SU-DHL-6 (cell line): ENCODE measurements around the gene TEX22.

Source experiments
- H2AFZ ChIP-seq: fragments of 200-600 bp; sonication (generic); 2 replicates; pipeline ENCODE4 v1.6.1; 2014; ENCODE audit warnings: low read depth, mild to moderate bottlenecking, moderate library complexity, mixed read lengths, antibody characterized with exemption, low read length; ENCODE audit not compliant: severe bottlenecking
- H3F3A ChIP-seq: fragments of 200-600 bp; shearing (Covaris generic); 2 replicates; pipeline ENCODE4 v1.6.0; 2016; ENCODE audit warnings: antibody characterized with exemption, mild to moderate bottlenecking; ENCODE audit not compliant: insufficient read depth
- H3K27ac ChIP-seq: fragments of 200-600 bp; sonication (generic); 2 replicates; pipeline ENCODE4 v1.5.1; 2016; ENCODE audit warnings: low read depth, mild to moderate bottlenecking, low read length, moderate library complexity, mixed read lengths
- H3K27me3 ChIP-seq: fragments of 200-600 bp; sonication (generic), shearing (Covaris generic); 2 replicates; pipeline ENCODE4 v1.6.0; 2014; ENCODE audit warnings: mild to moderate bottlenecking, low read length
- H3K36me3 ChIP-seq: fragments of 200-600 bp; sonication (generic); 2 replicates; pipeline ENCODE4 v1.6.1; 2014; ENCODE audit warnings: mild to moderate bottlenecking, low read length, mixed read lengths
- H3K4me2 ChIP-seq: fragments of 300-600, 200-600 bp; shearing (Covaris generic), sonication (generic); 2 replicates; pipeline ENCODE4 v1.6.0; 2014; ENCODE audit warnings: low read length, low read depth, mild to moderate bottlenecking; ENCODE audit not compliant: poor library complexity, severe bottlenecking
- H3K4me3 ChIP-seq: fragments of 200-600 bp; sonication (generic); 2 replicates; pipeline ENCODE4 v1.5.1; 2014; ENCODE audit warnings: antibody characterized with exemption, low read length, mild to moderate bottlenecking, mixed read lengths; ENCODE audit not compliant: insufficient read depth, poor library complexity, severe bottlenecking
- H3K79me2 ChIP-seq: fragments of 200-600 bp; sonication (generic); 2 replicates; pipeline ENCODE4 v1.6.1; 2014; ENCODE audit warnings: mild to moderate bottlenecking, low read length, moderate library complexity; ENCODE audit not compliant: insufficient read depth
- H3K9ac ChIP-seq: fragments of 200-600 bp; sonication (generic); 2 replicates; pipeline ENCODE4 v1.7.0; 2014; ENCODE audit warnings: mild to moderate bottlenecking, low read length
- H3K9me2 ChIP-seq: fragments of 200-600 bp; sonication (generic); replicated peaks from 2 replicates; pipeline ENCODE4 v1.6.1; 2014; ENCODE audit warnings: low read length; ENCODE audit not compliant: insufficient read depth
- H3K9me3 ChIP-seq: fragments of 200-600 bp; sonication (generic); 2 replicates; pipeline ENCODE4 v1.6.1; 2014; ENCODE audit warnings: low read length, mixed read lengths; ENCODE audit not compliant: insufficient read depth
- H4K20me1 ChIP-seq: fragments of 200-600 bp; sonication (generic); 2 replicates; pipeline ENCODE4 v1.6.1; 2014; ENCODE audit warnings: low read depth, mild to moderate bottlenecking, antibody characterized with exemption, low read length, moderate library complexity, mixed read lengths
- CTCF ChIP-seq: fragments of 200-600 bp; sonication (generic); IDR thresholded peaks from one replicate; pipeline ENCODE4 v1.5.1; 2017; ENCODE audit warnings: antibody characterized with exemption, mild to moderate bottlenecking, low read length, moderate library complexity; ENCODE audit not compliant: insufficient read depth, poor library complexity, severe bottlenecking
- EZH2phosphoT487 ChIP-seq: fragments of 200-600 bp; sonication (generic), shearing (Covaris generic); conservative IDR thresholded peaks from 2 replicates; pipeline ENCODE4 v1.6.1; 2018; ENCODE audit warnings: mild to moderate bottlenecking, antibody characterized with exemption, low read length, moderate library complexity, mixed read lengths

The TEX22 gene

GRCh38 chr14:105414456-105415371 lies 16.4 kb downstream of the TEX22 start:
- Histone ChIP-seq H3K27me3 (no peaks in the 10 kb centered on the region), H3F3A (no peaks in the 10 kb centered on the region), H3K9ac (peak overlapping the region; percentile 56), H3K36me3 (no peaks in the 10 kb centered on the region), H3K9me3 (no peaks in the 10 kb centered on the region), H3K27ac (no peak overlapping the region), H2AFZ (peak overlapping the region; percentile 89), H3K4me3 (peak overlapping the region; percentile 49), H3K9me2 (no peaks in the 10 kb centered on the region), H3K79me2 (no peaks in the 10 kb centered on the region), H3K4me2 (peak overlapping the region; percentile 46), H4K20me1 (no peaks in the 10 kb centered on the region)
- TF ChIP-seq EZH2phosphoT487: no peak
- peak; percentile 65 for TF ChIP-seq CTCF

GRCh38 chr14:105415481-105416428 lies 17.4 kb downstream of the TEX22 start:
- no peaks in the 10 kb centered on the region for H3K27me3 ChIP-seq
- peak overlapping the region; percentile 49 for H3K4me3 ChIP-seq
- no peaks in the 10 kb centered on the region for H4K20me1 ChIP-seq
- no peaks in the 10 kb centered on the region for H3K9me2 ChIP-seq
- no peaks in the 10 kb centered on the region for H3F3A ChIP-seq
- no peaks in the 10 kb centered on the region for H3K36me3 ChIP-seq
- H3K27ac ChIP-seq: no peak overlapping the region
- peaks cover 6% of the 10 kb centered on the region for H3K79me2 ChIP-seq
- peak overlapping the region; percentile 56 for H3K9ac ChIP-seq
- TF ChIP-seq CTCF: no peak
- TF ChIP-seq EZH2phosphoT487: no peak
- H3K4me2 ChIP-seq: peak overlapping the region; percentile 46
- H2AFZ ChIP-seq: peak overlapping the region; percentile 89
- no peaks in the 10 kb centered on the region for H3K9me3 ChIP-seq

GRCh38 chr14:105416671-105417070 lies 18.3 kb downstream of the TEX22 start:
- no peaks in the 10 kb centered on the region for H3K36me3 ChIP-seq
- no peaks in the 10 kb centered on the region for H4K20me1 ChIP-seq
- H3K27ac ChIP-seq: no peak overlapping the region
- H3F3A ChIP-seq: no peaks in the 10 kb centered on the region
- H3K79me2 ChIP-seq: peaks cover 15% of the 10 kb centered on the region
- H3K4me2 ChIP-seq: no peak overlapping the region
- H2AFZ ChIP-seq: no peak overlapping the region
- no peaks in the 10 kb centered on the region for H3K27me3 ChIP-seq
- no peaks in the 10 kb centered on the region for H3K9me2 ChIP-seq
- no peak overlapping the region for H3K4me3 ChIP-seq
- no peak for TF ChIP-seq EZH2phosphoT487
- no peak for TF ChIP-seq CTCF
- H3K9ac ChIP-seq: no peak overlapping the region
- no peaks in the 10 kb centered on the region for H3K9me3 ChIP-seq
